ENCODE data around the gene ADGRG1. TPM values are rescaled to one million over a fixed set of nuclear protein-coding genes. Genes with fewer than 3 reads are reported as not detected.

ADGRG1 gene
- total RNA-seq, 1 donor, result 1.3 TPM

DNA sequence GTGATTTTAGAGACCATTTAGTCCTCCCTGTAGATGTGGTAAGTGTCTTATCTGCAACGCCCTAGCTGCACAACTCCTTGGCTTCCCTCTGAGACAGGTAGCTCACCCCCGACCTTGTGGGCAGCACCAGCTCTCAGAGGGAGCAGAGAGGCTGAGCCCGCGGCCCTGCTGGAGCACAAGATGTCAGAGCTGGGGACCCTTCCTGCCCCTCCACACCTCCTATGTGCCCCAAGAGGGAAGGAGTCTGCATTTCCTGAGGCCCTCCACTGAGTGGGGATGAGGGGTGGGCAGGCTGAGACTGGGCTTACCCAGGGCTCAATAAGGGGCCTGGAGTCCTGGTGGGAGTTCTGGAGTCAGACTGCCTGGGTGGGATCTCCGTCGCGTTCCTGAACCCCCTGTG, 12.2 kb upstream of the ADGRG1 start:
- TF ChIP-seq, protein P1, sequence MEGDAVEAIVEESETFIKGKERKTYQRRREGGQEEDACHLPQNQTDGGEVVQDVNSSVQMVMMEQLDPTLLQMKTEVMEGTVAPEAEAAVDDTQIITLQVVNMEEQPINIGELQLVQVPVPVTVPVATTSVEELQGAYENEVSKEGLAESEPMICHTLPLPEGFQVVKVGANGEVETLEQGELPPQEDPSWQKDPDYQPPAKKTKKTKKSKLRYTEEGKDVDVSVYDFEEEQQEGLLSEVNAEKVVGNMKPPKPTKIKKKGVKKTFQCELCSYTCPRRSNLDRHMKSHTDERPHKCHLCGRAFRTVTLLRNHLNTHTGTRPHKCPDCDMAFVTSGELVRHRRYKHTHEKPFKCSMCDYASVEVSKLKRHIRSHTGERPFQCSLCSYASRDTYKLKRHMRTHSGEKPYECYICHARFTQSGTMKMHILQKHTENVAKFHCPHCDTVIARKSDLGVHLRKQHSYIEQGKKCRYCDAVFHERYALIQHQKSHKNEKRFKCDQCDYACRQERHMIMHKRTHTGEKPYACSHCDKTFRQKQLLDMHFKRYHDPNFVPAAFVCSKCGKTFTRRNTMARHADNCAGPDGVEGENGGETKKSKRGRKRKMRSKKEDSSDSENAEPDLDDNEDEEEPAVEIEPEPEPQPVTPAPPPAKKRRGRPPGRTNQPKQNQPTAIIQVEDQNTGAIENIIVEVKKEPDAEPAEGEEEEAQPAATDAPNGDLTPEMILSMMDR (IDR thresholded peaks at IDR 0.05; ENCODE audit: insufficient read depth, low read depth, low read length), result no peak
- H3K4me3 ChIP-seq (ENCODE audit: low read depth, low read length), result no peak overlapping the region
- DNase-seq (ENCODE audit: low read depth), result no peak

DNA sequence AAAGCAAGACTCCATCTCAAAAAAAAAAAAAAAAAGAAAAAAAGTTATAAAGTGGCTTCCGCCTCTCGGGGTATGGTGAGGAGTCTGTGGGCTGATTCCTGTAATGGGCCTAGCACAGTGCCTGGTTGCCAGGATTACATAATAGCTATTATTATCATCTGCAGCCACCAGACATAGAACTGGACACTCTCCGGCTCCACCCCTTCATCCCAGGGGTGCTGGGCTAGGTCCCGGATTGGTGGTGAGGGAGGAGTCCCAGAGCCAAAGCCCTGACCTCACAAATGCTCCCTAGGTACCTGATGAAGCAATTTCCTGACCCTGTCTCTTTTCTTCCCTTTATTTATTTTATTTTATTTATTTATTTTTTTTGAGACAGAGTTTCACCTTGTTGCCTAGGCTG, 11.6 kb upstream of the ADGRG1 start:
- TF ChIP-seq, protein P1 (IDR thresholded peaks at IDR 0.05; ENCODE audit: insufficient read depth, low read depth, low read length), result no peak
- H3K4me3 ChIP-seq (ENCODE audit: low read depth, low read length), result no peak overlapping the region
- no peak for DNase-seq (ENCODE audit: low read depth)

DNA sequence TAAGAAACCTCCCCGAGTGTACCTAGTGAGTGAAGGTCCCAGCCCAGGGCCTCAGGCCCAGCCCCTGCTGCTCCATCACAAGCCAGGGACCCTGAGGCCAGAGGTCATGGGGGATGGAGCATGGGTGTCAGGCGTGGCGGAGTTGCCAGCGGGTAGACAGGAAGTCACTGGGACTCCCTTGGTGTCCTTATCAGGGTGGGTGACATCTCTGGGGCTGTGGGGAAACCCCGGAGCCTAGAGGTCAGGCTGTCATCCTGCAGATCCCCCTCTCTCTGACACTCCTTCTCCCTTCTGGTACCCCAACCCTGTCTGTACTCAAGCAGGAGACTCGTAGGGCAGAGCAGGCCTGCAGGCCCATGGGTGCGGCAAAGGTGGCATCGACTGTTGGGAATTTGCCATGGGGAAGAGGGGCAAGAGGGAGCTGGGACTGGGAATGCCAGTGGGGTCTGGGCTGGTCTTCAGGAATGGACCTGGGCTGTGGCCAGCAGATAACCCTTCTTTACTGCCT, 10.8 kb upstream of the ADGRG1 start:
- H3K4me3 ChIP-seq (ENCODE audit: low read depth, low read length), result no peak overlapping the region
- TF ChIP-seq, protein P1 (IDR thresholded peaks at IDR 0.05; ENCODE audit: insufficient read depth, low read depth, low read length), result no peak
- no peak for DNase-seq (ENCODE audit: low read depth)

DNA sequence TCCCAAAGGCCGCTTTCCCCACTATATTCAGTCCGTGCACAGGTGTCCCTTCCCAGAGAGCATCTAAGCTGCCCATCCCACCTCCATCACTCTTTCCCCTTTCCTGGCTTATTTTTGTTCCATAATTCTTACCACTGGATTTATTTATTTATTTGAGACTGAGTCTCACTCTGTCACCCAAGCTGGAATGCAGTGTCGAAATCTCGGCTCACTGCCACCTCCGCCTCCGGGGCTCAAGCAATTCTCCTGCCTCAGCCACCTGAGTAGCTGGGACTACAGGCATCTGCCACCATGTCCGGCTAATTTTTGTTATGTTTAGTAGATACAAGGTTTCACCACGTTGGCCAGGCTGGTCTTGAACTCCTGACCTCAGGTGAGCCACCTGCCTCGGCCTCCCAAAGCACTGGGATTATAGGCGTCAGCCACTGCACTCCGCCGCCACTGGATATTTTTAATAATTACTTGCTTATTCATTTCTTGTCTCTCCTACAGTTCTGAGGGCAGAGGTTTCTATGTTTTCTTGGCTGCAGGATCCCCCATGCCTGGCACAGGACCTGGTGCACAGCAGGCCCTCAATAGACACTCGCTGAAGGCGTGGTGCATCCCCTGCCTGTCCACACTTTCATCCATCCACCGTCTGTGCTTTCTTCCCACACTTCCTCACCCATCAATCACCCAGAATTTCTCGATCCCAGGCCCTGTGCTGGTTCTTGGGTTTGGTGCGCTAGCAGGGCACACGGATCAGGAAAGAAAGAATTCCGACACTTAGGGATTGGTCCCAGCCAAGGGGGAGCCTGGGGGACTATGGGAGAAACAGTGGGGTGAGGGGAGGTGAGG, 9.9 kb upstream of the ADGRG1 start:
- no peak for DNase-seq (ENCODE audit: low read depth)
- no peak overlapping the region for H3K4me3 ChIP-seq (ENCODE audit: low read depth, low read length)
- TF ChIP-seq, protein P1 (IDR thresholded peaks at IDR 0.05; ENCODE audit: insufficient read depth, low read depth, low read length), result no peak

DNA sequence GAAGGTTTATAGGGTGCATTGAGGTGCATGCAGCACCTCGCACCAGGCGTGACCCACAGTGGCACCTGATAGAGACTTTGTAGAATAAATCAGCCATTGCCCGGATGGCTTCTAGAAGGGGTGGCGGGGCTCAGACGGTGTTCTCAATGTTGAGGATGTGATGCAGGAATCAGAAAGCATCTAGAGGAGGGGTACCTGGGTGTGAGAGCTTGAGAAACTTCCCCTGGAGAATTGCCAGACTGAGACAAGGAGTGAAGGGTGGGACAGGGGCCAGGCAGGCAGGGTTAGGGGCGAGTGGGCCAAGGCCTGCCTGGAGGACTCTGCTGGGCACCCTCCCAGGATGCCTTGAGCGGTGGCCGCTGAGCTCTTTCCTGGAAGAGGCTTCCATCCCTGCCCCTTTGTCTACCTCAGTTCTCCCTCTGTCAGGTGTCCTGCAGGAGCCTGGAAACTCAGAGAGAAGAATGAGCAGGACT, 9.3 kb upstream of the ADGRG1 start:
- no peak overlapping the region for H3K4me3 ChIP-seq (ENCODE audit: low read depth, low read length)
- TF ChIP-seq, protein P1 (IDR thresholded peaks at IDR 0.05; ENCODE audit: insufficient read depth, low read depth, low read length), result no peak
- DNase-seq (ENCODE audit: low read depth), result no peak

DNA sequence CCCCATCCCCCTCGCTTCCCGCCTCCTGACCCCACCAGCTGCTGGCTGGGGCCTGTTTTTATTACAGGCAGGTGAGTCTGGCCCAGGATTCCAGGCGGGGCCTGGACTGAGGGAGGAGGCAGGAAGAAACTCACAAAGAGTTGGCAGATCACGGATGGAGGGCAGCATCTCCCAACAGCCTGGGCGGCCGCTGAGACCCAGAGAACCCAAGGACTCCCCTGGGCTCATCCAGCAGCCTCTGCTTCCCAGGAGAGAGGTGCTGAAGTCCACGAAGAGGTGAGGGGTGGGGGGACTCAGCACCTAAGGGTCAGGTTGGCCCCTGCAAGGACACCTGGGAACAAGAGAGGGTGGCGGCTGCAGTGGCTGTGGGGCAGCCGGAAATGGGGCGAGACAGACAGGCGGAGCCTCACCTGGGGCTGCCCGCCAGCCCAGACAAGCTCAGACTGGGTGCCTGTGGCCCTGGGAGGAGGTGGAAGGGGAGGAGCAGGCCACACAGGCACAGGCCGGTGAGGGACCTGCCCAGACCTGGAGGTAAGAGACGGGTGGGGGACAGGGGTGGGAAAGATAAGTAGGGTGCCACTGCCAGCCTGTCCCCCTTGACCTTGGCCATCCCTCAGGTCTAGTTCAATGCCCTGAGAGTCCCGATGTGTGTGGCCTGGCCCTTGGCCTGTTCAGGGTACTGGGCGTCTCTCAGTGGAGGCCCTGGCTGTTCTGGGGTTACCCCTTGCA, 8.7 kb upstream of the ADGRG1 start:
- DNase-seq (ENCODE audit: low read depth), result no peak
- no peak overlapping the region for H3K4me3 ChIP-seq (ENCODE audit: low read depth, low read length)
- TF ChIP-seq, protein P1 (IDR thresholded peaks at IDR 0.05; ENCODE audit: insufficient read depth, low read depth, low read length), result no peak

Measured in fibroblast of villous mesenchyme (primary cell).